IMR-90 (cell line): Measurements from ENCODE around the gene RNF225. TPM values are rescaled to one million over a fixed set of nuclear protein-coding genes. Genes with fewer than 3 reads are reported as not detected.
A peak's percentile ranks its signal among the peaks of the same experiment; 100 is the strongest.

Experiments used
- ATAC-seq: fragments of 200-7000 bp; cut with Tn5 transposase; 2 replicates; pipeline ENCODE4 v1.9.1; 2020; ENCODE audit warnings: low read depth, mild to moderate bottlenecking, moderate library complexity
- BruUV-seq: library from RNA; stranded (reverse); fragments of 400-500 nt; replicated peaks from 2 replicates; lab custom pipeline; 2021; lab: Mats Ljungman, UMichigan
- CTCF ChIA-PET: fragments of 300-600 bp; formaldehyde crosslinking; extraction: SDS; loops from one replicate; lab custom pipeline; 2021; ENCODE audit warnings: antibody characterized with exemption; lab: Yijun Ruan, JAX
- POLR2A ChIA-PET: fragments of 300-600 bp; sonication (Branson Sonifier 250); formaldehyde crosslinking; loops from one replicate; lab custom pipeline; 2022; ENCODE audit warnings: antibody characterized with exemption; ENCODE audit not compliant: unreplicated experiment; lab: Charles Lee
- DNase-seq: peaks from one replicate; pipeline ENCODE4 v3.0.0; 2013
- H2AFZ ChIP-seq: replicated peaks from 2 replicates; pipeline ENCODE3; 2013; ENCODE audit warnings: low read length, mild to moderate bottlenecking; ENCODE audit not compliant: poor library complexity
- H2AK5ac ChIP-seq: 2 replicates; pipeline ENCODE4 v1.6.1; 2013; ENCODE audit warnings: low read depth, low read length, inconsistent platforms
- H2AK9ac ChIP-seq: replicated peaks from 2 replicates; pipeline ENCODE3; 2013; ENCODE audit warnings: mild to moderate bottlenecking, low read depth, low read length, moderate library complexity; ENCODE audit not compliant: poor library complexity
- H2BK120ac ChIP-seq: 2 replicates; pipeline ENCODE4 v1.6.1; 2013; ENCODE audit warnings: low read depth, low read length, inconsistent platforms
- H2BK15ac ChIP-seq: 3 replicates; pipeline ENCODE4 v1.6.1; 2013; ENCODE audit warnings: low read depth, low read length, inconsistent platforms
- H2BK20ac ChIP-seq: 2 replicates; pipeline ENCODE4 v1.6.1; 2013; ENCODE audit warnings: low read depth, mild to moderate bottlenecking, inconsistent platforms, low read length, moderate library complexity
- H2BK5ac ChIP-seq: 2 replicates; pipeline ENCODE4 v1.6.1; 2013; ENCODE audit warnings: mild to moderate bottlenecking, low read depth, low read length, inconsistent platforms; ENCODE audit not compliant: poor library complexity, severe bottlenecking
- H3K14ac ChIP-seq: replicated peaks from 2 replicates; pipeline ENCODE4 v1.6.1; 2013; ENCODE audit warnings: low read depth, low read length, inconsistent platforms
- H3K18ac ChIP-seq: 2 replicates; pipeline ENCODE4 v1.6.1; 2013; ENCODE audit warnings: low read depth, low read length, control low read depth
- H3K23ac ChIP-seq: 2 replicates; pipeline ENCODE4 v1.6.1; 2013; ENCODE audit warnings: low read depth, low read length, inconsistent platforms
- H3K27ac ChIP-seq: 2 replicates; pipeline ENCODE4 v1.5.1; 2013; ENCODE audit warnings: mild to moderate bottlenecking, control low read depth, low read length; ENCODE audit not compliant: insufficient read depth
- H3K27me3 ChIP-seq: 2 replicates; pipeline ENCODE4 v1.6.1; 2013; ENCODE audit warnings: low read length; ENCODE audit not compliant: control insufficient read depth, insufficient read depth
- H3K36me3 ChIP-seq: 2 replicates; pipeline ENCODE4 v1.6.1; 2013; ENCODE audit warnings: low read length, mixed read lengths; ENCODE audit not compliant: control insufficient read depth, insufficient read depth
- H3K4ac ChIP-seq: 2 replicates; pipeline ENCODE4 v1.6.1; 2013; ENCODE audit warnings: low read depth, low read length, inconsistent platforms
- H3K4me1 ChIP-seq: 2 replicates; pipeline ENCODE4 v1.6.1; 2013; ENCODE audit warnings: low read length, mixed read lengths; ENCODE audit not compliant: control insufficient read depth, insufficient read depth
- H3K4me2 ChIP-seq: 2 replicates; pipeline ENCODE4 v1.6.1; 2013; ENCODE audit warnings: low read depth, mild to moderate bottlenecking, control low read depth, low read length, moderate library complexity
- H3K4me3 ChIP-seq: 2 replicates; pipeline ENCODE4 v1.5.1; 2013; ENCODE audit warnings: low read depth, mild to moderate bottlenecking, control low read depth, low read length, moderate library complexity; ENCODE audit not compliant: insufficient read depth
- H3K56ac ChIP-seq: 2 replicates; pipeline ENCODE4 v1.6.1; 2013; ENCODE audit warnings: low read length, inconsistent platforms; ENCODE audit not compliant: insufficient read depth; ENCODE audit errors: extremely low read depth
- H3K79me1 ChIP-seq, 2 experiments: 2 replicates each; pipeline ENCODE4 v1.6.1; 2013; ENCODE audit warnings: low read length in 2 of 2, inconsistent platforms in 1 of 2, low read depth in 1 of 2
- H3K9ac ChIP-seq: 2 replicates; pipeline ENCODE4 v1.6.1; 2013; ENCODE audit warnings: low read depth, low read length, control low read depth
- H3K9me1 ChIP-seq: 2 replicates; pipeline ENCODE4 v1.6.1; 2013; ENCODE audit warnings: low read length, inconsistent platforms; ENCODE audit not compliant: insufficient read depth
- H3K9me3 ChIP-seq: 2 replicates; pipeline ENCODE4 v1.6.1; 2013; ENCODE audit warnings: low read length; ENCODE audit not compliant: control insufficient read depth, insufficient read depth
- H4K20me1 ChIP-seq: 2 replicates; pipeline ENCODE4 v1.6.1; 2013; ENCODE audit warnings: low read length, inconsistent platforms; ENCODE audit not compliant: insufficient read depth
- H4K5ac ChIP-seq: 2 replicates; pipeline ENCODE4 v1.6.1; 2013; ENCODE audit warnings: mild to moderate bottlenecking, low read depth, low read length, control low read depth
- H4K8ac ChIP-seq, 2 experiments: 2 replicates each; pipeline ENCODE4 v1.6.1; 2013; ENCODE audit warnings: low read depth in 2 of 2, low read length in 2 of 2, control low read depth in 1 of 2, inconsistent platforms in 1 of 2
- H4K91ac ChIP-seq: 2 replicates; pipeline ENCODE4 v1.6.1; 2013; ENCODE audit warnings: low read depth, low read length, inconsistent platforms; ENCODE audit not compliant: insufficient read depth
- BHLHE40 ChIP-seq: fragments of 150-350 bp; IDR thresholded peaks from 2 replicates; pipeline ENCODE4 v1.6.1; 2016; ENCODE audit warnings: mild to moderate bottlenecking, low read depth, low read length
- ELK1 ChIP-seq: fragments of 150-350 bp; IDR thresholded peaks from 2 replicates; pipeline ENCODE4 v1.6.1; 2016; ENCODE audit warnings: low read depth, mild to moderate bottlenecking, low read length, moderate library complexity, borderline replicate concordance
- MAFK ChIP-seq: IDR thresholded peaks from 2 replicates; pipeline ENCODE4 v1.6.1; 2012; ENCODE audit warnings: low read depth, low read length, improper control_type of control experiment
- MXI1 ChIP-seq: IDR thresholded peaks from 2 replicates; pipeline ENCODE4 v1.6.1; 2012; ENCODE audit warnings: low read depth, mild to moderate bottlenecking, low read length, moderate library complexity, borderline replicate concordance
- NFE2L2 ChIP-seq: fragments of 150-350 bp; IDR thresholded peaks from 2 replicates; pipeline ENCODE4 v1.6.1; 2016; ENCODE audit warnings: low read depth, mild to moderate bottlenecking, low read length
- POLR2A ChIP-seq: IDR thresholded peaks from 2 replicates; pipeline ENCODE4 v1.6.1; 2012; ENCODE audit warnings: mild to moderate bottlenecking, low read depth, low read length
- RCOR1 ChIP-seq: IDR thresholded peaks from 2 replicates; pipeline ENCODE4 v1.6.1; 2012; ENCODE audit warnings: mild to moderate bottlenecking, low read length, improper control_type of control experiment; ENCODE audit not compliant: insufficient replicate concordance
- RFX5 ChIP-seq: IDR thresholded peaks from 2 replicates; pipeline ENCODE4 v1.8.0; 2012; ENCODE audit warnings: low read depth, mild to moderate bottlenecking, low read length, moderate library complexity
- WGBS, 2 experiments: methylation state at CpG; one replicate each; pipeline versions ENCODE4 v1.1.5 to v1.1.7; 2013; ENCODE audit warnings: missing lambda C conversion rate in 2 of 2; ENCODE audit not compliant: insufficient read length in 1 of 2; ENCODE audit errors: extremely low coverage in 2 of 2; 5-methylcytosine and 5-hydroxymethylcytosine counted together
- dilution Hi-C: fragments of 300-500 bp; cut with HindIII; formaldehyde crosslinking; loops from one replicate; pipeline ENCODE4 v1.14.3; 2018; ENCODE audit warnings: low sequenced_read_pairs; ENCODE audit not compliant: unreplicated experiment
- in situ Hi-C: fragments of 300-500 bp; cut with MboI; formaldehyde crosslinking; loops from 3 replicates; pipeline ENCODE4 v1.14.3; 2019; ENCODE audit warnings: low sequenced_read_pairs, inconsistent platforms, mixed read lengths
- intact Hi-C: fragments of 100-400 bp; cut with micrococcal nuclease; formaldehyde crosslinking; loops from 2 replicates; pipeline ENCODE4 v1.10.0; 2022
- polyA plus RNA-seq, 3 experiments: library from polyadenylated mRNA; depleted of rRNA; stranded (reverse); fragments of >200 nt; gene quantifications; 2 replicates each; pipeline ENCODE4 v1.2.3, GENCODE V29; 2012; ENCODE audit warnings: low replicate concordance in 1 of 3
- total RNA-seq: library from RNA; depleted of rRNA; stranded (reverse); fragments of >200 nt; gene quantifications from 2 replicates; pipeline ENCODE4 v1.2.3, GENCODE V29; 2012
- TF ChIP-seq, protein P1 (sequence below): conservative IDR thresholded peaks from 2 replicates; pipeline ENCODE4 v1.5.1; 2012; ENCODE audit warnings: mild to moderate bottlenecking, low read depth, low read length, improper control_type of control experiment
- TF ChIP-seq, protein P2 (sequence below): fragments of 150-350 bp; IDR thresholded peaks from 2 replicates; pipeline ENCODE4 v1.6.1; 2017; ENCODE audit warnings: mild to moderate bottlenecking, antibody characterized with exemption, low read length, low read depth

Gene RNF225
- total and polyA plus RNA-seq, 2 of the 4 experiments (the other 2 are of a cell fraction) = 0.10 TPM; not detected in 1

GRCh38 chr19:58392945-58393724 is 2.3 kb upstream of the RNF225 start:
- ChIA-PET POLR2A (interaction anchor here (0.6 kb wide), 1 partner anchor 153 kb away, joined by 3 read pairs; no protein-coding TSS in a partner anchor), CTCF (no interaction called here)
- no peak overlapping the region for H2BK15ac ChIP-seq
- H3K56ac ChIP-seq = no peak overlapping the region
- no TSS peak for BruUV-seq
- no peak overlapping the region for H2AK5ac ChIP-seq
- DNase-seq (no peak), ATAC-seq (no peak)
- H3K9me3 ChIP-seq = no peaks in the 10 kb centered on the region
- H2BK5ac ChIP-seq = no peak overlapping the region
- no peak overlapping the region for H3K4me2 ChIP-seq
- H2AK9ac ChIP-seq = peak overlapping the region; percentile 16
- H3K18ac ChIP-seq = no peak overlapping the region
- H3K9ac ChIP-seq = no peak overlapping the region
- no peak overlapping the region for H2BK20ac ChIP-seq
- H3K9me1 ChIP-seq = peaks cover 2% of the 10 kb centered on the region; the same call in 1 of the 2 replicates
- H3K79me1 ChIP-seq = peaks cover 11 to 49% of the 10 kb centered on the region in 2 experiments
- H3K27me3 ChIP-seq = no peaks in the 10 kb centered on the region
- no peaks in the 10 kb centered on the region for H3K4me1 ChIP-seq
- WGBS, 2 experiments = 98% methylated on average over 10 of the region's 26 CpGs; no CpG with 5 or more reads in 1 of the 2 experiments
- no peak overlapping the region for H4K91ac ChIP-seq
- TF ChIP-seq MXI1 (no peak), BHLHE40 (no peak), NFE2L2 (no peak), POLR2A (no peak), RFX5 (no peak), ELK1 (no peak), MAFK (no peak), RCOR1 (no peak)
- TF ChIP-seq, protein P1, sequence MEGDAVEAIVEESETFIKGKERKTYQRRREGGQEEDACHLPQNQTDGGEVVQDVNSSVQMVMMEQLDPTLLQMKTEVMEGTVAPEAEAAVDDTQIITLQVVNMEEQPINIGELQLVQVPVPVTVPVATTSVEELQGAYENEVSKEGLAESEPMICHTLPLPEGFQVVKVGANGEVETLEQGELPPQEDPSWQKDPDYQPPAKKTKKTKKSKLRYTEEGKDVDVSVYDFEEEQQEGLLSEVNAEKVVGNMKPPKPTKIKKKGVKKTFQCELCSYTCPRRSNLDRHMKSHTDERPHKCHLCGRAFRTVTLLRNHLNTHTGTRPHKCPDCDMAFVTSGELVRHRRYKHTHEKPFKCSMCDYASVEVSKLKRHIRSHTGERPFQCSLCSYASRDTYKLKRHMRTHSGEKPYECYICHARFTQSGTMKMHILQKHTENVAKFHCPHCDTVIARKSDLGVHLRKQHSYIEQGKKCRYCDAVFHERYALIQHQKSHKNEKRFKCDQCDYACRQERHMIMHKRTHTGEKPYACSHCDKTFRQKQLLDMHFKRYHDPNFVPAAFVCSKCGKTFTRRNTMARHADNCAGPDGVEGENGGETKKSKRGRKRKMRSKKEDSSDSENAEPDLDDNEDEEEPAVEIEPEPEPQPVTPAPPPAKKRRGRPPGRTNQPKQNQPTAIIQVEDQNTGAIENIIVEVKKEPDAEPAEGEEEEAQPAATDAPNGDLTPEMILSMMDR = no peak
- TF ChIP-seq, protein P2, sequence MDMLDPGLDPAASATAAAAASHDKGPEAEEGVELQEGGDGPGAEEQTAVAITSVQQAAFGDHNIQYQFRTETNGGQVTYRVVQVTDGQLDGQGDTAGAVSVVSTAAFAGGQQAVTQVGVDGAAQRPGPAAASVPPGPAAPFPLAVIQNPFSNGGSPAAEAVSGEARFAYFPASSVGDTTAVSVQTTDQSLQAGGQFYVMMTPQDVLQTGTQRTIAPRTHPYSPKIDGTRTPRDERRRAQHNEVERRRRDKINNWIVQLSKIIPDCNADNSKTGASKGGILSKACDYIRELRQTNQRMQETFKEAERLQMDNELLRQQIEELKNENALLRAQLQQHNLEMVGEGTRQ = no peak
- dilution Hi-C loops = no loop called here
- no peak overlapping the region for H3K14ac ChIP-seq
- H3K27ac ChIP-seq = no peak overlapping the region
- no peak overlapping the region for H3K4me3 ChIP-seq
- in situ Hi-C loops = no loop called here
- H4K8ac ChIP-seq = no peak overlapping the region
- no peak overlapping the region for H4K5ac ChIP-seq
- peaks cover 53% of the 10 kb centered on the region for H4K20me1 ChIP-seq
- peaks cover 29% of the 10 kb centered on the region for H3K36me3 ChIP-seq
- H2BK120ac ChIP-seq = no peak overlapping the region
- H3K23ac ChIP-seq = no peak overlapping the region
- intact Hi-C loops = no loop called here
- no peak overlapping the region for H3K4ac ChIP-seq
- H2AFZ ChIP-seq = no peak overlapping the region
